Transverse colon (tissue), 4 donors: ENCODE measurements around the gene ACAP3.

Experiments used
- CTCF ChIP-seq, 5 experiments: fragments of 200-600 bp in 3 of 5; fragments of 450-650 bp in 2 of 5; sonication (generic) in 3 of 5; IDR thresholded peaks; 1 replicate in 2 of 5; 2 replicates in 3 of 5; pipeline ENCODE4 v1.5.1; 2016 to 2017; ENCODE audit warnings: antibody characterized with exemption in 5 of 5, inconsistent platforms in 3 of 5, mild to moderate bottlenecking in 2 of 5, moderate library complexity in 1 of 5
- EP300 ChIP-seq: sonication (generic); formaldehyde crosslinking; IDR thresholded peaks from one replicate; pipeline ENCODE4 v1.6.1; 2017; ENCODE audit warnings: antibody characterized with exemption, low read depth
- POLR2A ChIP-seq: fragments of 450-650 bp; IDR thresholded peaks from one replicate; pipeline ENCODE4 v1.6.1; 2016; ENCODE audit warnings: antibody characterized with exemption, mild to moderate bottlenecking, moderate library complexity
- POLR2AphosphoS5 ChIP-seq, 3 donors: sonication (generic); formaldehyde crosslinking; IDR thresholded peaks; one replicate each; pipeline ENCODE4 v1.6.1; 2016; ENCODE audit warnings: antibody characterized with exemption in 3 of 3

GRCh38 chr1:1340185-1340584 lies 32.5 kb upstream of the ACAP3 start:
- TF ChIP-seq CTCF (IDR thresholded peaks at IDR 0.05), result no peak
- no peak for TF ChIP-seq POLR2AphosphoS5 (IDR thresholded peaks at IDR 0.05)
- TF ChIP-seq EP300, result no peak
- no peak for TF ChIP-seq POLR2A
